HS-27A (cell line): ENCODE results near the gene C1S.
"Not testable (repeated sequence)": the region's sequence is repeated elsewhere in the genome, so short reads cannot be mapped to it uniquely, and the experiment has no call there.

ENCODE experiments used
- DNase-seq: peaks from one replicate; pipeline ENCODE4 v3.0.0-alpha.2; 2012; ENCODE audit warnings: low read depth, missing footprints

The C1S gene

DNA sequence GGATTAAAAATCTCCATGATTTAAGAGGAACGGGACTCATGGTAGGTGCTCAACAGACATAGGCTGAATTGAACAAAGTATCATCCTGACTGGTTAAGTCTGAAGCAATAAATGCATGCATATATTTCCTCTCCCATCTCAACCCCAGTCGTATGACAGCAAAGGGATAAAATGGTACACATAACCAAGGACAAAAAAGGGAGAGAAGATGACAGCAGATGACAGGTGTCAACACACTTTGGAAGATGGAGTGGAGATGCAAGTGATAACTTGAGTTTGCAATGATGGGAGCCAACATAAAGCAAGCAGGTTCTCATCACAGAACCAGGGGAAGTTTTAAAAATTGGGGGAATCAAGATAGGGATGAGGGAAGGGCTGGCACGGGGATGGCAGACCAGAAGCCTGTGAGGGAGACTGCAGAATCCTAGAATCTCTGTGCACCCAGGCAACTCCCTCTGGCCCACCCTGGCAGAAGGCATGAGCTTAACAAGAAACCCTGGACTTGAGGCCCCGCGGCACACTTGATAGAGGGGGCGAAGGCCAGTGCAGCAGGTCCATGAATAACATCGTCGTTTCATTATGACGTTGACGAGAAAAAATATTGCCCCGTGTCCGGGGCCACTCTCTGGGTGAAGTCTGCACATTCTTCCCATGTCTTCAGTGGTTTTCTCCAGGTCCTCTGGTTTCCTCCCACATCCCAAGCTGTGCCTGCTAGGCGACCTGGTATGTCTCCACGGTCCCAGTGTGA lies 43.5 kb downstream of the C1S start:
- DNase-seq, result no peak

DNA sequence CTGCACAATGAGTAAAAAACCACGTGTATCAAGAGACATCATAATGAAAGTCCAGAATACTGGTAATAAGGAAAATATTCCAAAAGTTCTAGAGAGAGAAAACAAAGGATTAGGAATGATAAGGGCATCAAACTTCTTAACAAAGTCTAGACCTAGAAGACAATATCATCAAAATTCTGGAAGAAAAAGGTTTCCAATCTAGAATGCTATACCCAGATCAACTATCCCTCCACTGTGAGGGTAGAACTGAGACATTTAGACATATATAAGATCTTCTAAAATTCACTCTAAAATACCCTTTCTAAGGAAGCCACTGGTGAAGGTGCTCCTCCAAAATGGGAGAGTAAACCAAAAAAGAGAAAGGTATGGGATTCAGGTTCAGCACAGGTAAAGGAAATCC lies 45.6 kb downstream of the C1S start:
- no peak for DNase-seq

DNA sequence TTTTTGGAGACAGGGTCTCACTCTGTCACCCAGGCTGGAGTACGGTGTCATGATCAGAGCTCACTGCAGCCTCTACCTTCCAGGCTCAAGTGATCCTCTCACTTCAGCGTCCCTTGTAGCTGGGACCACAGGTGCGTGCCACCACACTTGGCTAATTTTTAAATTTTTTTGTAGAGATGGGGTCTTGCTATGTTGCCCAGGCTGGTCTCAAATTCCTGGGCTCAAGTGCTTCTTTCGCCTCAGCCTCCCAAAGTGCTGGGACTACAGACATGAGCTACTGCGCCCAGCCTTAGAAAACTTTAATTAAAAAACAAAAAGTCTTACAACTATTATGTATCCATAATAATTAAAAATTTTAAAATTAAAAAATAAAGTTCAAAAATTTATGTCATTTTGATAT lies 46.7 kb downstream of the C1S start:
- DNase-seq, result not testable (repeated sequence)

DNA sequence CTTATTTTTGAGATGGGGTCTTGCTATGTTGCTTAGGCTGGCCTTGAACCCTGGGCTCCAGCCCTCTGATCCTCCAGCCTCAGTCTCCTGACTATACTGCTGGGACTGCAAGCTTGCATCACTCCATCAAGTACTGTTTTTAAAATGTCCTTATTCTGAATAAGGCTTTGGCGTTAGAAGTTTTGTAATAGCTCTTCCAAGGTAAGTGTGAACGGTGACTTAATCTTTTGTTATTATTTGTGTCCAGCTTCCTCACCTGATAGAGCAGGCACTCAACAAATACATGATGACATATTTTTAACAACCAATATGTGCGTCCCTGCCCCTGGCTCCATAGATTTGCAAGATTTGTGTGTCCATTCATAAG lies 47.1 kb downstream of the C1S start:
- DNase-seq, result no peak

DNA sequence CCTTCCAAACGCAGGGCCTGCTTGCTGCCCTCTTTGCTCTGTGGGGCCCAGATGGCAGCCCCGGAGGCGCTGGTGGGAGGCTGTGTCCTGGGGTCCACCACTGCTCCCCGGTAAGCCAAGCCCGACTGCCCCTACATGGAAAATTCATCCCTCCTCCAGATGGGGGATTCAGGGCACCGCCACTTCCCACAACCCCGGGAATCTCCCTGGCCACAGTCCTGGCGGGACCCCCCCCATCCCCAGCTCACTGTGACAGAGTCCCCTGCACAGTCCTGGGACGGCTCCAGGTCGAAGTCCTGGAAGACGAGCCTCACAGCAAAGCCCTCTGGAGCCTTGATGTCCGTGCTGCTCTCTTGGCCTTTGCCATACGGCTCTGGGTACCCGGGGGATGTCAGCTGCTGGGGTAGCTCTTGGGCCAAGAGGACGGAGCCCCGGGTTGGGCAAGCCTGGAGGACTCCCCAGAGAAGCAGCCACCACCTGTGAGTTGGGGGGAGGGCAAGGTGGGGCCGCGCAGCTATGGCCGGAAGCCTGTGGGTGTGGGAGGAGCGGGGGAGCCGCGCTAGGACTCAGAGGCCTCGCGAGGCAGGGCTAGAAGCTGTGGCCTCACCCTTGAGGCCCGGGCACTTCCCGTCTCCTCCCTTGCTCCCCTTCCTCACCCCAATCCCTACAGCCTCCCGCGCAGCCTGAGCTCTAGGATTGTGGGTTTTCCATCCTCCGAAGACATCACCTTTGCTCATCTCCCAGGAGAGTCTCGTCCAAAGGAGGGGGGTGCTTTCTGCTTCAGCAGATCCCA lies 47.7 kb downstream of the C1S start:
- DNase-seq, result peak; percentile 52

DNA sequence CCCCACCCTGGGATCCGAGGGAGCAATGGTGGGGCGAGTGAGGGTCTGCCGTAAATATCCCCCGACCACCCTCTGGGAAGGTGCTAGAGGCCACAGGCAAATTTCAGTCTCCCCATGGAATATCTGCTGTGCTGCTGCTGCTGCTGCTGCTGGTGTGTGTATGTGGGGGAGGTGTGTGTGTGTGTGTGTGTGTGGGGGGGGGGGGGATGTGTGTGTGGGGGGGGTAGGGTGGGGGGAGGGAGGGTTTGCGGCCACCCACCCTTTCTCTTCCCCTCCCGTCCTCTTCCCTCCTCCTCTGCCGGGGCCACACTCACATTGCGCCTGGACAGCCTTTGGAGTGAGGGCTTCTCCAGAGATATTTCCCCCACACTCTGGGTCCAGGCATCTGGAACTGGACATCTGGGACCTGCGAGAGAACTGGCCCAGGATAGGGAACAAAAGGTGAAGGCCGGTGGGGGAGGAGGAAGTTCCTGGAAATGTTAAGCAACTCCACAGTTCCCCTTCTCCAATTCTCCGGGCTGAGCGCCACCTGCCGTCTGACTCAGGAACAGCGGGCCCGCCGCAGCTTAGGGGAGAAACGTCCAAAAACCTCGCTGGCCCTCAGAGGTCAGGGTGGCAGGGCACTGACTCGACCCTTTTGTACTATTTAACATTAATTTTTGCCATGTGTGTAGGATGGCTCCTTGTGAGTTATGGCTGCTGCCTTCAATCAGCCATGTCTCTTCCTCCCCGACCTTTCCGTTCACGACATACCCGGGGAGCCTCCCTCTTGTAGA lies 48.5 kb downstream of the C1S start, which contains the start of gene C1RL:
C1RL (minus strand) TSS at position 419 of the 776 bp plus-strand sequence; CDS start at position 385, 34 bp downstream.
- peak; percentile 59 for DNase-seq

DNA sequence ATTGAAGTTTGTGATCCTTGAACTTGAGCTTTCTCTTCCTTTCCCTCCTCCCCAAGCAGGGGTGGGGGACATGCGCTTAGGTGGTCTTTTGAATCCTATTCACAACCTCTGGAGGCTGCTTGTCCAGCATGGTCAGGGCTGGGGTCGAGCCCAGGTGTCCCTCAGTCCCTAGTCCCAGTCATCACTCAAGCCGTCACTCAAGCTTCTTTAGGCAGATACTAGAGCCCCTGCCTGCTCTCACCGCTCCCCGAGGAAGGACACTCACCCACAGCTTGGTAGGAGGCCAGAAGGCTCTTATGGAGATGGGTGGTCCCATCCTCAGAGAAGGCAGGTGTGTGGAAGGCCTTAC lies 49.0 kb downstream of the C1S start:
- no peak for DNase-seq

DNA sequence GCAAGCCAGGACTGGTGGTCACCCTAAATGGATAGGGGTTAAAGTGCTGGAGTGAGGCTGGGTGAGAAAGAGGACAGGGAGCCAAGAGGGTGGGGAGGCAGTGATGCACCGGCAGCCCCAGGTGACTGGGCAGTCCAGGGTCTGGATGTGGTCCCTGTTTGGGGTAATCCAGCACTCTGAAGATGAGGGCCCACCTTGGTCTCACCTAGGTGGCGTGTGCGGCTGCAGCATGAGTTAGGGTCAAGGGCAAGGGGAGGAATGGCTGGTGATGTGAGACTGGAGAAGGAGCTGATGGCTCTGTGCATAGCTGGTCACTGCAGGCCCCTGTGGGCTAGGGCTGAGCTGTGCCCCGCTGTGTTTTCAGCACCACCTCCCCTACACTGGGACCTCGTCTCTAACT lies 50.1 kb downstream of the C1S start:
- DNase-seq, result no peak

DNA sequence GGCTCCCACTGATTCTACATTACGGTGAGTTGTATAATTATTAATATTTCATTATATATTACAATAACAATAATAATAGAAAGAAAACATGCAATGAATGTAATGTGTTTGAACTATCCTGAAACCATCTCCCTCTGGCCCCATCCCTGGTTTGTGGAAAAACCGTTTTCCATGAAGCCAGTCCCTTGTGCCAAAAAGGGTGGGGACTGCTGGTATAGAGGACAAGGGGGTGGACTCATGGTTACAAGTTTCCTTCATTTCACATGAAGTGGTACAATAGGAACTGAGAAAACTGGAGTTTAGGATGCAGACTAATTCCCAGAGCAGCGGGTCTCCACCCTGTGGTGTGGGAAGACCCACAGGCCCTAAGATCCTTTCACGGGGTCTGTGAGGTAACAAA lies 51.5 kb downstream of the C1S start:
- DNase-seq, result no peak

DNA sequence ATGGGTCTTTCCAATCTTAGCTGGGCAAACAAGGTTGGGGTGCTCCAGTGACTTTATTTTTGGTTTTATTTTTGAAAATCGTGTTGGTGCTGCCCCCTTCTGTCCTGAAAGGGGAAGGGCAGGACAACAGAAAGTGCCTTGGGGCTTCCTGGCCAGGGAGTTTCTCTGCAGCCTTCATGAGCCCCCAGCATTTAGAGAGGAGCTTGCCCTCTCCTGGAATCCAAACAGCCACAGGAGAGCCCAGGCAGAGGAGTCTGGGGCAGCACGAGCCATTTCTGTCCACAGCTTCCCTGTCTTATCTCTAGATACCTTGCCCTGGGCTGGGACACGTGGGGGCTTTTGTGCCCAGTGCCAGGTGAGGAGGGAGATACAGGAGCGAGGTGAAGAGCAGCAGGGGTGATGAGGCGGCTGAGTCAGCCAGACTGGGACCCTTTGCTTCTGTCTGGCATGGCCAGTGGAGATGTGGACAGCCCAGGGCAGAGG lies 52.9 kb downstream of the C1S start:
- no peak for DNase-seq

DNA sequence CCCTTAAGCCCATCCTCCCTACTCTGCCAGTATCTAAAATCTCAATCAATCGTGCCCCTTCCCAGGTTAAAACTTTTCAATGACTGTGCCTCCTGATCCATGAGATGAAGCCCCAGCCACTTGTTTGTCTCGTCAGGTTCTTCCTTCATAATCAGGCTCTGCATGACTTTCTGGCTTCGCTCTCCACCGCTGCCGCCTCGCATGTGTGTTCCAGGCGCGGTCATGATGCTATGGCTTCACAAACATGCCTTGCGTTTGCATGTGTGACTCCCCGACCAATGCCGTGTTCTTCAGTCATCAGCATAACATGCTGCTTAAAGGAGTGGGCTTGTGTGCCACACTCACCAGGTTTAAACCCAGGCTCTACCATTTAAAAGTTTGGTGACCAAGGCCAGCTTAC lies 53.5 kb downstream of the C1S start:
- no peak for DNase-seq

DNA sequence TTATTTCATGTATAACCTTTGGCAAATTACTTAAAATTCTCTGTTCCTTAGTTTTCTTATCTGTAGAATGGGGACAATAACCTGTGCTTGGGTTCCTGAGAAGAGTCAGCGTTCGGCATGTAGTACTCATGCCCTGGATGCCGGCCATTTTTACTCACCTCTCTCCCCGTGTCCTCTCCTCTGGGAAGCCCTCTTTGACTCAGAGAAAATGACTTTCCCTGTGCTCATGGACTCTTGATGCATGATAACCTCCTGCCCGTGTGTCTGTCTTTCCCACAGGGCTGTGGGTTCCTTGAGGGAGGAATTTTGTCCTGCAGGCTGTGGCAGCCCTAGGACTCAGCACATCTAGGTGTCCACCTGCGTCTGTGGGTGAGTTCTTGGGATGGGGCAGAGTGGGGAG lies 54.3 kb downstream of the C1S start:
- no peak for DNase-seq

DNA sequence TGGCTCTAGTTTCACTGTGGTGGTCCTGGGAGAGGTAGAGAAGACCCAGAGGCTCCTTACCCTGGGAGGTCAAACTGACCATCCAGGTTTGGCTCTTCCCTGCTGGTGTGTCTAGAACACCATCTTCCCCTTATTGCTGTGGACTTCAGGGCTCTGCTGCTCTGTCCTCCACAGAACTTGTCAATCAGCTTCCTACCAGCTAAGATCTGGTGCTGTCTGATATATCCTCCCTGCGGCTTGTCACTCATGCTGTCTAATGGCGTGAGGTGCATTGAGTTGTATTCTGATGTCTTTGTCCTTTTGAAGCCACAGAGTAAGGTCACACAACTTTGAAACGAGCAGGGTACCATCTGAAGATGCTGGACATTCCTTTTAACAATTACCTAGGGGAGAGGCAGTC lies 55.7 kb downstream of the C1S start:
- no peak for DNase-seq

DNA sequence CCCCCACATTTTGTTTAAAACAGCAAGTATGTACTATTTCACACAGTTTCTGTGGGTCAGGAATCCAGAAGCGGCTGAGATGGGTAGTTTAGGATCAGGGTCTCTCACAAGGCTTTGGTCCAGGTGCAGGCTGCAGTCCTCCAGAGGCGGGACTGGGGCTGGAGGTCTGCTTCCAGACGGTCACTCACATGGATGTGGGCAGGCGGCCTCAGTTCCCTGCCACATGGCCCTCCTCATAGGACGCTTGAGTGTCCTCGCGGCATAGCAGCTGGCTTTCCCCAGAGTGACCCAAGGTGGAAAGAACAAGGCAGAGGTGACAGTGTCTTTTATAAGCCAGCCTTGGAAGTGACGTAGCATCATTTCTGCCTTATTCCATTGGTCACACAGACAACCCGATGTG lies 56.4 kb downstream of the C1S start:
- no peak for DNase-seq

DNA sequence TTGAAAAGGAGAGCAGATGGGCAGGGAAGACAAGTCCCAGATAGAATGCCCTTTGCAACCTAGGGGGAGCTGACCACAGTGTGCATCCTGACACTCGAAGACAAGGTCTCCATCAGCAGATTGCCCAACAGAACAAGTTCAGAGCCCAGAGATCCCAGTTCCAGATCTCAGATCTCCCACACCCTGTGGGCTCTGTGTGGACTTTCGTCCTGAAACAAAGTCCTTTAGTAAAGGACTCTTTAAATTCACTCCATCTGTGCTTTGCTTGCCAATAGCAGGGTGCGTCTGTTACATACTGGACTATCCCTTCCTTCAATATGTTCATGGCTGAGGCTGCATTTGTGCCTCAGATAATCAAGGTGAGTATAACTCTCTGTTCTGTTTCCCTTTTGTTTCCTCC lies 57.2 kb downstream of the C1S start:
- no peak for DNase-seq

DNA sequence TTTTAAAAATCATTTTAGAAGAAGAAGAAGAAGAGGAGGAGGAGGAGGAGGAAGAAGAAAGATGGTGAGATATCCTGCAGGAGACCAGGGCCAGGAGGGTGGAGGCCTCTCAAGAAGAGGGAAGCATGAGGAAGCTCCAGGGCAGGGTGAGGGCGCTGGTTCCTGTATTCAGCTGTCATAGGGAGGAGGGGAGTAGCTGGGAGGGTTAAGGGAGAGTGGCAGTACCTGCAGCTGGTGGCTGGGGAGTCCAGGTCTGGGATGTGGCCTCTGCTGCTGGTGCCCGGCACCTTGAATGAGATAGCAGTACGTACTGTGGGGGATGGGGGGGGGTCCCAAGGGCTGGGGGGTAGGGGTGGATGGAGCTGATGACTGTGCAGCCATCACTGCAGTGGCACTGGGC lies 58.4 kb downstream of the C1S start:
- no peak for DNase-seq

DNA sequence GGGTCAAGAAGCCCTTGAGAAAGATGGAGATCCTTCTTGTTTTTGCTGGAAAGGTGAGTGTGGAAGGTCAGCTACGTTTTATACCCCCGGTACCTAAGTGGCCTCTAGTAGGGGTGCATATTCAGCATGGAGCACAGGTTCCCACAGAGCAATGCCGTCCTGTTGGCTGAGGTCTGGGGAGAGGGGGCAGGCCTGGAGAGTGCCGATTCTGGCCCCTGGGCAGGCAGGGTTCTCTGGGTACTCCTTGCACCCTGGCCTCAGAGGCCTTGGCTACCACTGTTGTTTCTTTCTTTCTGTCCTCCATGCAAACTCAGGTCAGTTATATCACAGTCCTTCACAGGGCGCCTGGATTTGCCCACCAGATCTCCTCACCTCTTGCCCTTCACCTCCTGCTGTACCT lies 59.6 kb downstream of the C1S start:
- no peak for DNase-seq
